ENCODE results near the gene BMP15. TPM values are rescaled to one million over a fixed set of nuclear protein-coding genes. Genes with fewer than 3 reads are reported as not detected.

BMP15 gene
- total and polyA plus RNA-seq, 2 of the 8 experiments (the other 6 are each of a cell fraction or from before 2014, with no cell fraction given): not detected

DNA sequence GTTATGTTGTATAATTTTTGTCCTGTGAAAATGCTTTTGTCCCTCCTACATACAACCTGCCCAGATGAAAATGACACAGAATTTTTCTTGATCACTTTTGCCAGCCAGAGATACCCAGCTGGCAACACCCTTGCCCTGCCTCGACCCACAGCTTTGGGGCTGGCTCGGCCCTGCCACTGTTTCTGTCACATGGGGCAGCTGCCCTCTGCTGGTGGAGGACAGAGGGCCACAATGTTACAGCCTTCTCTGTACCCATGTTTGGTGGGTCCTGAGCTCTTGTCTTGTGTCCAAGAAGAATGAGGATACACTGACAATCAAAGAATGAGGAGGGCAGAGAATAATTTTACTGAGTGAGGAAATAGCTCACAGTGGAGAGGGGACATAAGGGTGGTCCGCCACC, 31.1 kb downstream of the BMP15 start:
- no peak overlapping the region for H2BK5ac ChIP-seq (ENCODE audit: low read depth, low read length)
- no peaks in the 10 kb centered on the region for H3K79me2 ChIP-seq (ENCODE audit: control insufficient read depth in 1 of 2, insufficient read depth in 2 of 2, low read length in 2 of 2)
- H4K8ac ChIP-seq (ENCODE audit: extremely low read depth, insufficient read depth, low read length): no peak overlapping the region
- FAIRE-seq: peak; percentile 88
- H3K27me3 ChIP-seq (replicated peaks in 1 of 4; ENCODE audit: control insufficient read depth in 3 of 4, extremely low read depth in 1 of 4, insufficient read depth in 3 of 4, low read length in 3 of 4): no peaks in the 10 kb centered on the region
- H3K9me3 ChIP-seq (ENCODE audit: insufficient read depth in 2 of 2, low read depth in 1 of 2, low read length in 1 of 2): no peaks in the 10 kb centered on the region
- no peak overlapping the region for H2BK15ac ChIP-seq (ENCODE audit: low read length)
- no peaks in the 10 kb centered on the region for H3K79me1 ChIP-seq (ENCODE audit: low read depth, low read length)
- no peak overlapping the region for H2AFZ ChIP-seq (ENCODE audit: low read length)
- no peak overlapping the region for H2BK20ac ChIP-seq (ENCODE audit: low read length)
- no peaks in the 10 kb centered on the region for H4K20me1 ChIP-seq (replicated peaks in 1 of 2; ENCODE audit: control insufficient read depth in 1 of 2, insufficient read depth in 2 of 2, low read length in 2 of 2)
- H3K27ac ChIP-seq (ENCODE audit: low read depth, low read length): no peak overlapping the region
- no peak overlapping the region for H2AK5ac ChIP-seq (ENCODE audit: low read depth, low read length)
- no peak overlapping the region for H3K4me2 ChIP-seq (ENCODE audit: insufficient read depth in 1 of 2, low read depth in 2 of 2, low read length in 2 of 2)
- no peak overlapping the region for H2BK120ac ChIP-seq (replicated peaks; ENCODE audit: low read depth, low read length)
- no peak for TF ChIP-seq ATF3 (IDR thresholded peaks at IDR 0.05; ENCODE audit: insufficient read depth, low read depth, low read length)
- no peak for TF ChIP-seq TAF7 (optimal IDR thresholded peaks at IDR 0.05; ENCODE audit: borderline replicate concordance, low read depth, low read length)
- peak; percentile 49 to 62 for TF ChIP-seq RAD21 (IDR thresholded peaks at IDR 0.05 in 1 of 2, conservative IDR thresholded peaks at IDR 0.05 in 1 of 2; ENCODE audit: low read depth in 2 of 2, low read length in 2 of 2)
- no peak for TF ChIP-seq KDM1A (IDR thresholded peaks at IDR 0.05; ENCODE audit: borderline replicate concordance, low read length)
- TF ChIP-seq FOSL1 (IDR thresholded peaks at IDR 0.05; ENCODE audit: insufficient read depth, low read depth, low read length): no peak
- TF ChIP-seq TAF1 (IDR thresholded peaks at IDR 0.05; ENCODE audit: low read depth, low read length): no peak
- TF ChIP-seq, protein P1, sequence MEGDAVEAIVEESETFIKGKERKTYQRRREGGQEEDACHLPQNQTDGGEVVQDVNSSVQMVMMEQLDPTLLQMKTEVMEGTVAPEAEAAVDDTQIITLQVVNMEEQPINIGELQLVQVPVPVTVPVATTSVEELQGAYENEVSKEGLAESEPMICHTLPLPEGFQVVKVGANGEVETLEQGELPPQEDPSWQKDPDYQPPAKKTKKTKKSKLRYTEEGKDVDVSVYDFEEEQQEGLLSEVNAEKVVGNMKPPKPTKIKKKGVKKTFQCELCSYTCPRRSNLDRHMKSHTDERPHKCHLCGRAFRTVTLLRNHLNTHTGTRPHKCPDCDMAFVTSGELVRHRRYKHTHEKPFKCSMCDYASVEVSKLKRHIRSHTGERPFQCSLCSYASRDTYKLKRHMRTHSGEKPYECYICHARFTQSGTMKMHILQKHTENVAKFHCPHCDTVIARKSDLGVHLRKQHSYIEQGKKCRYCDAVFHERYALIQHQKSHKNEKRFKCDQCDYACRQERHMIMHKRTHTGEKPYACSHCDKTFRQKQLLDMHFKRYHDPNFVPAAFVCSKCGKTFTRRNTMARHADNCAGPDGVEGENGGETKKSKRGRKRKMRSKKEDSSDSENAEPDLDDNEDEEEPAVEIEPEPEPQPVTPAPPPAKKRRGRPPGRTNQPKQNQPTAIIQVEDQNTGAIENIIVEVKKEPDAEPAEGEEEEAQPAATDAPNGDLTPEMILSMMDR (IDR thresholded peaks at IDR 0.05; ENCODE audit: control extremely low read depth in 1 of 3, insufficient read depth in 1 of 3, low read depth in 1 of 3, low read length in 3 of 3): peak; percentile 43 to 74 (median 66)
- no peak for TF ChIP-seq POLR2A (IDR thresholded peaks at IDR 0.05; ENCODE audit: control extremely low read depth in 1 of 2, low read depth in 2 of 2, low read length in 2 of 2)
- TF ChIP-seq TEAD4 (IDR thresholded peaks at IDR 0.05; ENCODE audit: low read depth, low read length): no peak
- TF ChIP-seq SAP30 (IDR thresholded peaks at IDR 0.05; ENCODE audit: insufficient read depth, insufficient replicate concordance, low read length): no peak
- no peak for TF ChIP-seq ASH2L (IDR thresholded peaks at IDR 0.05; ENCODE audit: low read length)
- H2BK12ac ChIP-seq (ENCODE audit: low read depth, low read length): no peak overlapping the region
- CTCF ChIA-PET (ENCODE audit: partially characterized antibody): interaction anchor here (0.8 to 1.5 kb wide), 3 partner anchors 12 to 251 kb away, joined by 3 to 7 read pairs (median 3); no protein-coding TSS in a partner anchor
- no peak overlapping the region for H3K4me3 ChIP-seq (ENCODE audit: extremely low read depth in 1 of 4, insufficient read depth in 2 of 4, low read depth in 3 of 4, low read length in 4 of 4)
- no peak overlapping the region for H3K23ac ChIP-seq (ENCODE audit: insufficient read length)
- no peaks in the 10 kb centered on the region for H3K36me3 ChIP-seq (ENCODE audit: control insufficient read depth in 2 of 4, insufficient read depth in 4 of 4, low read length in 3 of 4)
- 88% methylated on average over 2 of the region's 3 CpGs; no CpG with 5 or more reads in 1 of the 2 experiments for WGBS, 2 experiments (ENCODE audit: extremely low coverage in 1 of 2, insufficient coverage in 1 of 2, insufficient read length in 1 of 2, insufficient replicate concordance in 2 of 2, low coverage in 1 of 2, low lambda C conversion rate in 2 of 2, missing lambda C conversion rate in 1 of 2)
- H3K4me1 ChIP-seq (replicated peaks in 1 of 4; ENCODE audit: control insufficient read depth in 3 of 4, insufficient read depth in 4 of 4, low read length in 3 of 4): no peaks in the 10 kb centered on the region
- H3K56ac ChIP-seq (replicated peaks; ENCODE audit: insufficient read length, low read depth, low read length): no peak overlapping the region
- peak in 1 of 2 experiments; percentile 40 for DNase-seq (ENCODE audit: low read depth in 1 of 2, low spot score in 2 of 2)
- no peak overlapping the region for H3K9ac ChIP-seq (replicated peaks in 1 of 4; ENCODE audit: extremely low read depth in 1 of 4, low read depth in 3 of 4, low read length in 3 of 4)
- no peak overlapping the region for H4K91ac ChIP-seq (replicated peaks; ENCODE audit: insufficient read length, low read length)
- H3K18ac ChIP-seq (ENCODE audit: extremely low read depth, low read length): no peak overlapping the region
- no peak overlapping the region for H3K4ac ChIP-seq (replicated peaks; ENCODE audit: insufficient read length, low read depth, low read length)
- no peak overlapping the region for H4K5ac ChIP-seq (ENCODE audit: insufficient read length, low read depth, low read length)
- POLR2A ChIA-PET (ENCODE audit: partially characterized antibody): no interaction called here
- H3K14ac ChIP-seq (ENCODE audit: insufficient read length): no peak overlapping the region
- H3K23me2 ChIP-seq (ENCODE audit: low read depth, low read length): no peaks in the 10 kb centered on the region

Data from H1 (cell line).